OCI-LY1 (cell line): ENCODE data around the gene SMAD6.

Experiments
- H2AFZ ChIP-seq: fragments of 200-600 bp; sonication (generic), shearing (Covaris generic); 2 replicates; pipeline ENCODE4 v1.6.0; 2014; ENCODE audit warnings: antibody characterized with exemption, mild to moderate bottlenecking, low read length
- H3F3A ChIP-seq: fragments of 200-600 bp; sonication (generic), shearing (Covaris generic); 2 replicates; pipeline ENCODE4 v1.6.0; 2014; ENCODE audit warnings: mild to moderate bottlenecking, antibody characterized with exemption, low read length, moderate library complexity; ENCODE audit not compliant: insufficient read depth
- H3K27ac ChIP-seq: fragments of 200-600 bp; sonication (generic); 2 replicates; pipeline ENCODE4 v1.5.1; 2014; ENCODE audit warnings: low read length, mixed run types, mild to moderate bottlenecking, low read depth; ENCODE audit not compliant: poor library complexity, severe bottlenecking
- H3K27me3 ChIP-seq: fragments of 200-600 bp; sonication (generic); 2 replicates; pipeline ENCODE4 v1.6.0; 2014; ENCODE audit warnings: antibody characterized with exemption, mild to moderate bottlenecking, low read length, moderate library complexity; ENCODE audit not compliant: insufficient read depth
- H3K36me3 ChIP-seq: fragments of 200-600 bp; sonication (generic); 2 replicates; pipeline ENCODE4 v1.6.1; 2014; ENCODE audit warnings: mild to moderate bottlenecking, antibody characterized with exemption, low read length, moderate library complexity, mixed read lengths; ENCODE audit not compliant: insufficient read depth
- H3K4me1 ChIP-seq: fragments of 200-600 bp; sonication (generic); 2 replicates; pipeline ENCODE4 v1.5.1; 2014; ENCODE audit warnings: mild to moderate bottlenecking, low read length, moderate library complexity; ENCODE audit not compliant: insufficient read depth, severe bottlenecking
- H3K4me2 ChIP-seq: fragments of 200-600 bp; sonication (generic), shearing (Covaris generic); 2 replicates; pipeline ENCODE4 v1.6.1; 2014; ENCODE audit warnings: low read length
- H3K4me3 ChIP-seq: fragments of 200-600 bp; sonication (generic); 2 replicates; pipeline ENCODE4 v1.5.1; 2014; ENCODE audit warnings: low read length, low read depth, mild to moderate bottlenecking, mixed read lengths; ENCODE audit not compliant: poor library complexity, severe bottlenecking
- H3K79me2 ChIP-seq: fragments of 200-600 bp; shearing (Covaris generic); 2 replicates; pipeline ENCODE4 v1.6.1; 2016; ENCODE audit warnings: mixed run types, low read length, mixed read lengths; ENCODE audit not compliant: insufficient read depth
- H3K9ac ChIP-seq: fragments of 200-600 bp; sonication (generic), shearing (Covaris generic); 2 replicates; pipeline ENCODE4 v1.6.1; 2014; ENCODE audit warnings: mild to moderate bottlenecking, low read length, mixed read lengths
- H3K9me2 ChIP-seq: fragments of 200-600 bp; sonication (generic), shearing (Covaris generic); 2 replicates; pipeline ENCODE4 v1.6.1; 2014; ENCODE audit warnings: low read depth, mild to moderate bottlenecking, low read length, mixed read lengths
- H3K9me3 ChIP-seq: fragments of 200-600 bp; shearing (Covaris generic); 2 replicates; pipeline ENCODE4 v1.6.1; 2014; ENCODE audit warnings: low read length, mixed read lengths
- H4K20me1 ChIP-seq: fragments of 200-600 bp; sonication (generic), shearing (Covaris generic); 2 replicates; pipeline ENCODE4 v1.6.0; 2016; ENCODE audit warnings: mild to moderate bottlenecking, low read length; ENCODE audit not compliant: insufficient read depth
- EZH2 ChIP-seq: fragments of 200-600 bp; sonication (generic), shearing (Covaris generic); IDR thresholded peaks from 2 replicates; pipeline ENCODE4 v1.8.0; 2017; ENCODE audit warnings: borderline replicate concordance, mixed run types, mild to moderate bottlenecking, antibody characterized with exemption, low read length, moderate library complexity, mixed read lengths
- TF ChIP-seq, protein P1 (sequence below): fragments of 200-600 bp; sonication (generic), shearing (Covaris generic); IDR thresholded peaks from 2 replicates; pipeline ENCODE4 v1.5.1; 2017; ENCODE audit warnings: mild to moderate bottlenecking, antibody characterized with exemption, low read length, moderate library complexity, mixed read lengths

Gene SMAD6

DNA sequence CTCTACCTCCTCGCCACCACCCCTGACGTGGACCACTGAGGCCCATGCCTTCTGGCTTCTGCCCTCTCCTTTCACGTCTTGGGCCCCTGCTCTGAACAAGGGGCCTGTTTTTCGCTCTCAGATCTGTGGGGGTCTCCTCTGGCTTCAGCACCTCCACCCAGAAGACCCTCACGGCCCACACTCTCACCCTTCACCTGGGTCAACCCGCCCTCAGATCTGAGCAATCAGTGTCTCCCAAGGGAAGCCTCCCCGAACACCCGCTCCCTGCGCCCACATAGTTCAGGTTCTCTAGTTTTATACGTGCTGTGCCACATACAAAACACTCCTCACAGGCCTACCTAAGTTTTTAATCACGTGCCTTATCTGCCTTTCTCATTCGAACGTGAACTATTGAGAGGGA, 48.2 kb upstream of the SMAD6 start:
- H4K20me1 ChIP-seq: no peaks in the 10 kb centered on the region
- no peaks in the 10 kb centered on the region for H3K9me3 ChIP-seq
- TF ChIP-seq EZH2: no peak
- TF ChIP-seq, protein P1, sequence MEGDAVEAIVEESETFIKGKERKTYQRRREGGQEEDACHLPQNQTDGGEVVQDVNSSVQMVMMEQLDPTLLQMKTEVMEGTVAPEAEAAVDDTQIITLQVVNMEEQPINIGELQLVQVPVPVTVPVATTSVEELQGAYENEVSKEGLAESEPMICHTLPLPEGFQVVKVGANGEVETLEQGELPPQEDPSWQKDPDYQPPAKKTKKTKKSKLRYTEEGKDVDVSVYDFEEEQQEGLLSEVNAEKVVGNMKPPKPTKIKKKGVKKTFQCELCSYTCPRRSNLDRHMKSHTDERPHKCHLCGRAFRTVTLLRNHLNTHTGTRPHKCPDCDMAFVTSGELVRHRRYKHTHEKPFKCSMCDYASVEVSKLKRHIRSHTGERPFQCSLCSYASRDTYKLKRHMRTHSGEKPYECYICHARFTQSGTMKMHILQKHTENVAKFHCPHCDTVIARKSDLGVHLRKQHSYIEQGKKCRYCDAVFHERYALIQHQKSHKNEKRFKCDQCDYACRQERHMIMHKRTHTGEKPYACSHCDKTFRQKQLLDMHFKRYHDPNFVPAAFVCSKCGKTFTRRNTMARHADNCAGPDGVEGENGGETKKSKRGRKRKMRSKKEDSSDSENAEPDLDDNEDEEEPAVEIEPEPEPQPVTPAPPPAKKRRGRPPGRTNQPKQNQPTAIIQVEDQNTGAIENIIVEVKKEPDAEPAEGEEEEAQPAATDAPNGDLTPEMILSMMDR: no peak
- no peak overlapping the region for H3K4me2 ChIP-seq
- no peaks in the 10 kb centered on the region for H3K36me3 ChIP-seq
- no peak overlapping the region for H3K27ac ChIP-seq
- no peak overlapping the region for H3K4me3 ChIP-seq
- no peak overlapping the region for H2AFZ ChIP-seq
- H3K4me1 ChIP-seq: no peaks in the 10 kb centered on the region
- peaks cover 10% of the 10 kb centered on the region; the same call in 1 of the 2 replicates for H3K27me3 ChIP-seq
- no peaks in the 10 kb centered on the region for H3K9me2 ChIP-seq
- H3F3A ChIP-seq: no peaks in the 10 kb centered on the region
- no peaks in the 10 kb centered on the region for H3K79me2 ChIP-seq
- H3K9ac ChIP-seq: no peak overlapping the region

DNA sequence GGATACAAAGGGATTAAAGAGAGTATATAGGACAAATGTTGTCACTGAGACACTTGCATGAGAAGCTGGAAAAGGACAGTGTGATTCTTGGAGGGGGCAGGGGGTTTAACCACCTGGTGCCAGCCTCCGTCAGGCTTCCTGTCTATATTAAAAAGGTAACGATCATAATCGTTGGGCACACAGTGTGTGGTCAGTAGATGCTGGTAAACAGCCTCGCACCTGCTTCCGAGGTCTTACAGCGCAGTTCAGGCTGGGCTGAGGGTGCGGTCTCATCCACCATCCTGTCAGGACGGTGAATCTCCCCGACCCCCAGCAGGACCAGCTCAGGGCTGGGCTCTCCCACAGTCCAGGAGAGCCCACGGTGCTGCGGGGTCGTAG, 47.7 kb upstream of the SMAD6 start:
- H3F3A ChIP-seq: no peaks in the 10 kb centered on the region
- no peak overlapping the region for H3K27ac ChIP-seq
- H3K4me1 ChIP-seq: no peaks in the 10 kb centered on the region
- H3K27me3 ChIP-seq: peaks cover 10% of the 10 kb centered on the region; the same call in 1 of the 2 replicates
- no peak overlapping the region for H3K4me2 ChIP-seq
- no peak overlapping the region for H3K4me3 ChIP-seq
- no peak for TF ChIP-seq EZH2
- TF ChIP-seq, protein P1: no peak
- H3K9me2 ChIP-seq: no peaks in the 10 kb centered on the region
- H3K36me3 ChIP-seq: no peaks in the 10 kb centered on the region
- no peaks in the 10 kb centered on the region for H4K20me1 ChIP-seq
- H2AFZ ChIP-seq: no peak overlapping the region
- no peaks in the 10 kb centered on the region for H3K79me2 ChIP-seq
- no peaks in the 10 kb centered on the region for H3K9me3 ChIP-seq
- no peak overlapping the region for H3K9ac ChIP-seq

DNA sequence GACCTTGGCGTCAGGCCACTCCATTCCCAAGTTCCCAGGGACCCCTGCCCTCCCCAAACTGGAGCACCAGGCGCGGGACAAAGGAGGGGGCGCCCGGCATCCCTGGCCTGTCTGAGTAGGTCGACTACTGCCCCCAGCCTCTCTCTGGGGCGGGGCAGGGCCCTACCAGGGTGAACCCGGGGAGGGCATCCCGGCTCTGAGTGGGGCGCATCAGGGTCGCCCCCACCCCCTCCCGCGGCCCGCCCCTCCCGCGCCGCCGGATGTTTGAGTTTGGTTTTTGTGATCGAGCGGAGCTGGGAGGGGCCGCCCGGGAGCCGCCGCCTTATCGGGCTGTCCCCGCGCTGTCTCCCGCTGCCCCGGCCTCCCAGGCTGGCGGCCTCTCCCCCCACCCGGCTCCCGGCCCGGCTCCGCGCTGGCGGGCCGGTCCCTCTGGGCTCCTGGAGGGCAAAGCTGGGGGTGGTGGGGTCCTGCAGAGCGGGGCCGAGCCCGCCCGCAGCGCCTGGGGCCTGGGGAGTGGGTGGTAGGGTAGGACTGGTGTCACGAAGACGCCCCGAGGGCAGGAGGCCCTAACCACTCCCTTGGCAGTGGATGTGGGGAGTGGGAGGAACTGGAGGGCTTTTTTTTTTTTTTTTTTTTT, 47.2 kb upstream of the SMAD6 start:
- H3K9me3 ChIP-seq: no peaks in the 10 kb centered on the region
- no peaks in the 10 kb centered on the region for H4K20me1 ChIP-seq
- no peaks in the 10 kb centered on the region for H3K4me1 ChIP-seq
- H2AFZ ChIP-seq: no peak overlapping the region
- no peak overlapping the region for H3K27ac ChIP-seq
- no peaks in the 10 kb centered on the region for H3K9me2 ChIP-seq
- no peak overlapping the region for H3K4me3 ChIP-seq
- peaks cover 10% of the 10 kb centered on the region; the same call in 1 of the 2 replicates for H3K27me3 ChIP-seq
- no peaks in the 10 kb centered on the region for H3F3A ChIP-seq
- TF ChIP-seq, protein P1: no peak
- TF ChIP-seq EZH2: no peak
- H3K4me2 ChIP-seq: no peak overlapping the region
- H3K9ac ChIP-seq: no peak overlapping the region
- no peaks in the 10 kb centered on the region for H3K36me3 ChIP-seq
- no peaks in the 10 kb centered on the region for H3K79me2 ChIP-seq
